Thyroid gland (tissue), 4 donors: ENCODE data around the gene SETD2. TPM values are rescaled to one million over a fixed set of nuclear protein-coding genes. Genes with fewer than 3 reads are reported as not detected.

Source experiments
- DNase-seq, 2 donors: peaks; one replicate each; pipeline ENCODE4 v3.0.0-alpha.2; 2019
- H3K27ac ChIP-seq, 3 donors: fragments of 200-600 bp; sonication (generic); 1 replicate in 2 of 3; 2 replicates in 1 of 3; pipeline ENCODE4 v1.5.1; 2016 to 2019; ENCODE audit warnings: mild to moderate bottlenecking in 1 of 3, moderate library complexity in 1 of 3
- H3K27me3 ChIP-seq: fragments of 200-600 bp; sonication (generic); one replicate; pipeline ENCODE4 v1.5.1; 2019
- H3K36me3 ChIP-seq, 2 donors: fragments of 200-600 bp; sonication (generic); one replicate each; pipeline ENCODE4 v1.5.1; 2016 to 2019
- H3K4me1 ChIP-seq, 2 donors: fragments of 200-600 bp; sonication (generic); one replicate each; pipeline ENCODE4 v1.5.1; 2017 to 2019
- H3K4me3 ChIP-seq, 3 donors: fragments of 200-600 bp; sonication (generic); replicated peaks in 1 of 3; 1 replicate in 2 of 3; 2 replicates in 1 of 3; pipeline ENCODE4 v1.5.1; 2016; ENCODE audit warnings: mild to moderate bottlenecking in 1 of 3
- H3K9me3 ChIP-seq: fragments of 200-600 bp; sonication (generic); one replicate; pipeline ENCODE4 v1.5.1; 2017
- CTCF ChIP-seq, 6 experiments: fragments of 200-600 bp in 3 of 6; fragments of 450-650 bp in 3 of 6; sonication (generic) in 3 of 6; IDR thresholded peaks; one replicate each; pipeline ENCODE4 v1.5.1; 2016 to 2019; ENCODE audit warnings: antibody characterized with exemption in 6 of 6, mild to moderate bottlenecking in 2 of 6, inconsistent platforms in 1 of 6, moderate library complexity in 1 of 6
- POLR2A ChIP-seq, 2 donors: fragments of 450-650 bp; IDR thresholded peaks; one replicate each; pipeline ENCODE4 v1.6.1; 2017; ENCODE audit warnings: antibody characterized with exemption in 2 of 2, mild to moderate bottlenecking in 2 of 2, moderate library complexity in 1 of 2
- WGBS, 2 donors: methylation state at CpG; one replicate each; pipeline ENCODE4 v1.1.5; 2017; 5-methylcytosine and 5-hydroxymethylcytosine counted together
- intact Hi-C: fragments of 100-400 bp; cut with DNase I; formaldehyde crosslinking; loops from one replicate; pipeline ENCODE4 v1.15.1; 2023
- total RNA-seq, 4 donors: library from RNA; depleted of rRNA; stranded (reverse); fragments of >200 nt; gene quantifications; one replicate each; pipeline ENCODE4 v1.2.3, GENCODE V29; 2016

The SETD2 gene
- total RNA-seq, 4 donors from 2014 or later: 74.3 to 128 (median 85.5) TPM

- DNase-seq: no peak
- 69 to 91% methylated on average over 3 of the region's 3 CpGs for WGBS, 2 donors
- peaks cover 56 to 68% of the 10 kb centered on the region in 2 donors for H3K4me1 ChIP-seq
- H3K9me3 ChIP-seq: no peaks in the 10 kb centered on the region
- H3K27me3 ChIP-seq: no peaks in the 10 kb centered on the region
- no peak overlapping the region for H3K27ac ChIP-seq
- no peak overlapping the region for H3K4me3 ChIP-seq
- TF ChIP-seq CTCF (IDR thresholded peaks at IDR 0.05) (no peak), POLR2A (IDR thresholded peaks at IDR 0.05) (no peak)
- intact Hi-C loops: loop anchor here (10.0 kb wide), 1 partner anchor 165 kb away; no protein-coding TSS in a partner anchor
- H3K36me3 ChIP-seq: no peaks in the 10 kb centered on the region
Measured at GRCh38 chr3:47159820-47160219, 4.1 kb downstream of the SETD2 start.

- DNase-seq: no peak
- Histone ChIP-seq H3K36me3 (no peaks in the 10 kb centered on the region), H3K27me3 (no peaks in the 10 kb centered on the region), H3K9me3 (no peaks in the 10 kb centered on the region), H3K4me1 (peaks cover 58 to 73% of the 10 kb centered on the region in 2 donors), H3K4me3 (no peak overlapping the region), H3K27ac (no peak overlapping the region)
- intact Hi-C loops: no loop called here
- TF ChIP-seq CTCF (IDR thresholded peaks at IDR 0.05) (no peak), POLR2A (IDR thresholded peaks at IDR 0.05) (no peak)
Measured at GRCh38 chr3:47158208-47158607, 5.7 kb downstream of the SETD2 start.

- 60 to 69% methylated on average over 1 of the region's 1 CpG for whole genome bisulfite sequencing, 2 donors
- peaks cover 57 to 72% of the 10 kb centered on the region in 2 donors for H3K4me1 ChIP-seq
Measured at GRCh38 chr3:47156396-47156795, 7.5 kb downstream of the SETD2 start.

GRCh38 chr3:47152578-47152977, 11.3 kb downstream of the SETD2 start:
- no peak for DNase-seq
- TF ChIP-seq POLR2A (IDR thresholded peaks at IDR 0.05): no peak
- no peak for TF ChIP-seq CTCF (IDR thresholded peaks at IDR 0.05)
- Histone ChIP-seq H3K4me1 (peaks cover 42 to 51% of the 10 kb centered on the region in 2 donors), H3K27ac (no peak overlapping the region), H3K36me3 (no peaks in the 10 kb centered on the region), H3K27me3 (no peaks in the 10 kb centered on the region), H3K4me3 (no peak overlapping the region), H3K9me3 (no peaks in the 10 kb centered on the region)
- intact Hi-C loops: no loop called here
- 72 to 76% methylated on average over 2 of the region's 2 CpGs for WGBS, 2 donors

More at GRCh38 chr3:47156396-47156795, 7.5 kb downstream of the SETD2 start:
- intact Hi-C loops: no loop called here
- Histone ChIP-seq H3K36me3 (no peaks in the 10 kb centered on the region), H3K27me3 (no peaks in the 10 kb centered on the region), H3K9me3 (no peaks in the 10 kb centered on the region), H3K4me3 (no peak overlapping the region), H3K27ac (no peak overlapping the region)
- TF ChIP-seq POLR2A (IDR thresholded peaks at IDR 0.05): no peak
- TF ChIP-seq CTCF (IDR thresholded peaks at IDR 0.05): no peak
- DNase-seq: no peak

GRCh38 chr3:47151836-47152235, 12.1 kb downstream of the SETD2 start:
- H3K9me3 ChIP-seq: no peaks in the 10 kb centered on the region
- no peak for DNase-seq

More at GRCh38 chr3:47151836-47152235, 12.1 kb downstream of the SETD2 start:
- peaks cover 36 to 45% of the 10 kb centered on the region in 2 donors for H3K4me1 ChIP-seq
- H3K36me3 ChIP-seq: no peaks in the 10 kb centered on the region
- whole genome bisulfite sequencing, 2 donors: 75 to 88% methylated on average over 1 of the region's 1 CpG
- no peak overlapping the region for H3K27ac ChIP-seq
- no peaks in the 10 kb centered on the region for H3K27me3 ChIP-seq
- intact Hi-C loops: no loop called here
- TF ChIP-seq POLR2A (IDR thresholded peaks at IDR 0.05) (no peak), CTCF (IDR thresholded peaks at IDR 0.05) (no peak)
- no peak overlapping the region for H3K4me3 ChIP-seq
